ENCODE measurements around the gene DLK1. TPM values are rescaled to one million over a fixed set of nuclear protein-coding genes. Genes with fewer than 3 reads are reported as not detected.
A peak's percentile ranks its signal among the peaks of the same experiment; 100 is the strongest.

DLK1 gene
- total and polyA plus RNA-seq, 8 donors: 0.05 to 24.6 (median 3.5) TPM; not detected in 4

DNA sequence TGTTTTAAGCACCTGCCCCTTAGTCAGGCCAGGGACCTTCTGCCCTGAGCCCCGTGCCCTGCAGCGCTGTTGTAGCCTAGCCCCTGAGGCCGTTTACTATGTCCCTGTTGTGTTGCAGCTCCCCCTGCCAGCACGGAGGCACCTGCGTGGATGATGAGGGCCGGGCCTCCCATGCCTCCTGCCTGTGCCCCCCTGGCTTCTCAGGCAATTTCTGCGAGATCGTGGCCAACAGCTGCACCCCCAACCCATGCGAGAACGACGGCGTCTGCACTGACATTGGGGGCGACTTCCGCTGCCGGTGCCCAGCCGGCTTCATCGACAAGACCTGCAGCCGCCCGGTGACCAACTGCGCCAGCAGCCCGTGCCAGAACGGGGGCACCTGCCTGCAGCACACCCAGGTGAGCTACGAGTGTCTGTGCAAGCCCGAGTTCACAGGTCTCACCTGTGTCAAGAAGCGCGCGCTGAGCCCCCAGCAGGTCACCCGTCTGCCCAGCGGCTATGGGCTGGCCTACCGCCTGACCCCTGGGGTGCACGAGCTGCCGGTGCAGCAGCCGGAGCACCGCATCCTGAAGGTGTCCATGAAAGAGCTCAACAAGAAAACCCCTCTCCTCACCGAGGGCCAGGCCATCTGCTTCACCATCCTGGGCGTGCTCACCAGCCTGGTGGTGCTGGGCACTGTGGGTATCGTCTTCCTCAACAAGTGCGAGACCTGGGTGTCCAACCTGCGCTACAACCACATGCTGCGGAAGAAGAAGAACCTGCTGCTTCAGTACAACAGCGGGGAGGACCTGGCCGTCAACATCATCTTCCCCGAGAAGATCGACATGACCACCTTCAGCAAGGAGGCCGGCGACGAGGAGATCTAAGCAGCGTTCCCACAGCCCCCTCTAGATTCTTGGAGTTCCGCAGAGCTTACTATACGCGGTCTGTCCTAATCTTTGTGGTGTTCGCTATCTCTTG is 7.6 kb downstream of the DLK1 start:
- H3K4me1 ChIP-seq: no peaks in the 10 kb centered on the region
- 80 to 92% (median 90%) methylated on average over 30 to 52 of the region's 52 CpGs for WGBS, 5 donors
- no peak overlapping the region for H3K27ac ChIP-seq
- no peak for DNase-seq
- no peaks in the 10 kb centered on the region for H3K36me3 ChIP-seq
- H3K9me3 ChIP-seq: no peaks in the 10 kb centered on the region
- H3K4me3 ChIP-seq: no peak overlapping the region
- intact Hi-C loops (cut with DNase I; ENCODE audit: low total_unique reads): no loop called here
- TF ChIP-seq POLR2AphosphoS5 (IDR thresholded peaks at IDR 0.05) (no peak), EP300 (IDR thresholded peaks at IDR 0.05) (no peak), POLR2A (IDR thresholded peaks at IDR 0.05) (no peak)
- TF ChIP-seq, protein P1, sequence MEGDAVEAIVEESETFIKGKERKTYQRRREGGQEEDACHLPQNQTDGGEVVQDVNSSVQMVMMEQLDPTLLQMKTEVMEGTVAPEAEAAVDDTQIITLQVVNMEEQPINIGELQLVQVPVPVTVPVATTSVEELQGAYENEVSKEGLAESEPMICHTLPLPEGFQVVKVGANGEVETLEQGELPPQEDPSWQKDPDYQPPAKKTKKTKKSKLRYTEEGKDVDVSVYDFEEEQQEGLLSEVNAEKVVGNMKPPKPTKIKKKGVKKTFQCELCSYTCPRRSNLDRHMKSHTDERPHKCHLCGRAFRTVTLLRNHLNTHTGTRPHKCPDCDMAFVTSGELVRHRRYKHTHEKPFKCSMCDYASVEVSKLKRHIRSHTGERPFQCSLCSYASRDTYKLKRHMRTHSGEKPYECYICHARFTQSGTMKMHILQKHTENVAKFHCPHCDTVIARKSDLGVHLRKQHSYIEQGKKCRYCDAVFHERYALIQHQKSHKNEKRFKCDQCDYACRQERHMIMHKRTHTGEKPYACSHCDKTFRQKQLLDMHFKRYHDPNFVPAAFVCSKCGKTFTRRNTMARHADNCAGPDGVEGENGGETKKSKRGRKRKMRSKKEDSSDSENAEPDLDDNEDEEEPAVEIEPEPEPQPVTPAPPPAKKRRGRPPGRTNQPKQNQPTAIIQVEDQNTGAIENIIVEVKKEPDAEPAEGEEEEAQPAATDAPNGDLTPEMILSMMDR (IDR thresholded peaks at IDR 0.05): no peak
- peaks cover 0 to 69% (median 6%) of the 10 kb centered on the region in 3 donors for H3K27me3 ChIP-seq

DNA sequence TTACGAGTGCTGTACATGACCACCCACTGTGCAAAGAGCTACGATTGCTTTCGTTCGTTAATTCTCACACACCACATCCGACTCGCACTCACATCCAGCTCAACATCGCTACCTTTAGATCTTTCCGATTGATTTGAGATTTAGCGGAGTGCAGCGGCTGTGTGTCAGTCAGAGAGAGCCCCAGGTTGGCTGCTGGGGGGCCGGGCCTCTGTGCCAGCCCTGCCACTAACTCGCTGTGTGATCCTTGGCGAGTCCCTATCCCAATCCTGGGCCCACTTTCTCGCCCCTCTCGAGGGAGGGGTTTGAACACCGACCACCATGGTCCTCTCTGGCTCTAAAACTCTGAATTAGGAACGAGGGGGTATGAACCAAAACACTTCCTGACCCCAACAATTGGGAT is 8.6 kb downstream of the DLK1 start:
- TF ChIP-seq POLR2A (IDR thresholded peaks at IDR 0.05) (no peak), EP300 (IDR thresholded peaks at IDR 0.05) (no peak), POLR2AphosphoS5 (IDR thresholded peaks at IDR 0.05) (no peak)
- TF ChIP-seq, protein P1 (IDR thresholded peaks at IDR 0.05): no peak
- intact Hi-C loops (cut with DNase I; ENCODE audit: low total_unique reads): no loop called here
- peaks cover 0 to 59% (median 0%) of the 10 kb centered on the region in 3 donors for H3K27me3 ChIP-seq
- no peak overlapping the region for H3K27ac ChIP-seq
- no peak for DNase-seq
- no peaks in the 10 kb centered on the region for H3K36me3 ChIP-seq
- H3K4me3 ChIP-seq: no peak overlapping the region
- no peaks in the 10 kb centered on the region for H3K9me3 ChIP-seq
- no peaks in the 10 kb centered on the region for H3K4me1 ChIP-seq
- WGBS, 5 donors: 85 to 92% (median 89%) methylated on average over 17 of the region's 17 CpGs

DNA sequence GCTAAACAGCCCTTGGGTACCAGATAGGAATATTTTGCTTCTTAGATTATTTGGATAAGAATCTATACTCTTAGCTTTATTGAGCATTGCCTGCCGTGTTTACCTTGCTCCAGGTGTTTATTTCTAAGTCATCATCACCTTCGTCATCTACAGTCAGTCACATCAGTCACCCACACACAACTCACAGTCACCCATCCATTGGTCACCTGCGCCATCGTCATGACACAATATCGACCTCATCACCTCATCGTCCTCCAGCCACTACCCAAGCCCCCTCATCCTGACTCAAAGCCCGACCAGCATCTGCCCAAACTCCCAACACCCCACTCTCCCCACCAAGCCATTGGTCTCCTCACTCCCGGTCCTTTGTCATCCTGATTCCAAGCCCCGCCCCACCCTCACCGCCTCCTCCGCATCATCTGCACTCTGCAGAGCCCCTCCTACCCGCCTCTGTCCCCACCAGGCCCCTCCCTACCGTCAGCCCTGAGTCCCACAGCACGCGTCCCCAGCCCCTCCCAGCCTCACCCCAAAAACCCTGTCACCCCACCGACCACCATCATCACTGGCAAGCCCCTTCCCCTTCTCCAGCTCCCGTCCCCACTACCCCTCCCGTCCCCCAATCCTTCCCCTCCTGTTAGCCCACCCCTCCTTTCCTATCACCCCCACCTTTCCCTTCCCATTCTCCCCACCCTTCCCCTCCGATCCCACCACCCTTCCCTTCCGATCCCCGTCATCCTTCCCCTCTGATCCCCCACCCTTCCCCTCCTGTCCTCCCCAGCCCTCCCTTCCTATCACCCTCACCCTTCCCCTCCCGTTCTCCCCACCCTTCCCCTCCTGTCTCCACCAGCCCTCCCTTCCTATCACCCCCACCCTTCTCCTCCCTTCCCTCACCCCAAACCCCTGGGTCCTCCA is 9.8 kb downstream of the DLK1 start:
- Histone ChIP-seq H3K4me3 (no peak overlapping the region), H3K9me3 (peaks cover 0 to 10% (median 0%) of the 10 kb centered on the region in 4 donors), H3K27me3 (peaks cover 0 to 47% (median 0%) of the 10 kb centered on the region in 3 donors), H3K36me3 (no peaks in the 10 kb centered on the region), H3K4me1 (no peaks in the 10 kb centered on the region), H3K27ac (no peak overlapping the region)
- TF ChIP-seq, protein P1 (IDR thresholded peaks at IDR 0.05): no peak
- TF ChIP-seq EP300 (IDR thresholded peaks at IDR 0.05) (no peak), POLR2AphosphoS5 (IDR thresholded peaks at IDR 0.05) (no peak), POLR2A (IDR thresholded peaks at IDR 0.05) (no peak)
- WGBS, 5 donors: 49 to 60% (median 54%) methylated on average over 21 to 22 of the region's 22 CpGs
- intact Hi-C loops (cut with DNase I; ENCODE audit: low total_unique reads): no loop called here
- DNase-seq: peak in 1 of 2 donors; percentile 58

DNA sequence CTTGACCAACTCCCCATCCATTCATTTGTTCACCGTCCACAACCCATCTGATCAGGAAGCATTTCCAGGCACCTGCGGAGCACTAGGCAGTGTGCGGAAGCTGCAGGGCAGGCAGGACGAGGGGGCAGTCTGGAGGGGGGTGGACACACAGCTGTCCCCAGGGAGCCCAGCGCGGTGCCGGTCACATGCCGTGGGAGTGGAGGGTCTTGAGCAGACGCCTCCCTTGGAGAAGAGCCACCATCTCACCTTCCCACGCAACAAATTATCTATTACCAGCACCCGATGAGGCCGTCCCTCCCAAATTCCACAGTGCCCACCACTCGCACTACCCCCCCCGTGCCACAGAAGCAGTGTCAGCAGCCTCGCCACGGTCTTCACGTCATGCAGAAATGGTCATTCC is 10.8 kb downstream of the DLK1 start:
- H3K4me3 ChIP-seq: no peak overlapping the region
- H3K27me3 ChIP-seq: peaks cover 0 to 38% (median 0%) of the 10 kb centered on the region in 3 donors
- H3K4me1 ChIP-seq: no peaks in the 10 kb centered on the region
- H3K9me3 ChIP-seq: peaks cover 0 to 10% (median 0%) of the 10 kb centered on the region in 4 donors
- intact Hi-C loops (cut with DNase I; ENCODE audit: low total_unique reads): no loop called here
- TF ChIP-seq POLR2A (IDR thresholded peaks at IDR 0.05): no peak
- TF ChIP-seq POLR2AphosphoS5 (IDR thresholded peaks at IDR 0.05): no peak
- TF ChIP-seq, protein P1 (IDR thresholded peaks at IDR 0.05): no peak
- TF ChIP-seq EP300 (IDR thresholded peaks at IDR 0.05): no peak
- 87 to 90% (median 88%) methylated on average over 16 to 17 of the region's 17 CpGs for WGBS, 5 donors
- DNase-seq: no peak
- H3K27ac ChIP-seq: no peak overlapping the region
- H3K36me3 ChIP-seq: no peaks in the 10 kb centered on the region
